Mucosa of rectum (tissue), 2 donors: ENCODE measurements around the gene RTN4RL2.

ENCODE experiments used
- H3K27ac ChIP-seq, 2 donors: one replicate each; pipeline ENCODE4 v1.7.0; 2013; ENCODE audit warnings: inconsistent platforms in 2 of 2, low read depth in 2 of 2, low read length in 2 of 2
- H3K27me3 ChIP-seq, 2 donors: one replicate each; pipeline ENCODE4 v1.7.0; 2013; ENCODE audit warnings: low read length in 2 of 2; ENCODE audit not compliant: control insufficient read depth in 2 of 2, insufficient read depth in 2 of 2
- H3K36me3 ChIP-seq, 2 donors: one replicate each; pipeline ENCODE4 v1.7.0; 2013; ENCODE audit warnings: low read length in 2 of 2; ENCODE audit not compliant: control insufficient read depth in 2 of 2, insufficient read depth in 2 of 2
- H3K4me1 ChIP-seq, 2 donors: one replicate each; pipeline ENCODE4 v1.7.0; 2013; ENCODE audit warnings: low read length in 2 of 2, mild to moderate bottlenecking in 1 of 2; ENCODE audit not compliant: control insufficient read depth in 2 of 2, insufficient read depth in 2 of 2
- H3K4me3 ChIP-seq, 2 donors: one replicate each; pipeline ENCODE4 v1.7.0; 2013; ENCODE audit warnings: low read length in 2 of 2
- H3K9ac ChIP-seq, 2 donors: one replicate each; pipeline ENCODE4 v1.7.0; 2013; ENCODE audit warnings: low read length in 2 of 2, low read depth in 1 of 2, mild to moderate bottlenecking in 1 of 2
- H3K9me3 ChIP-seq, 2 donors: one replicate each; pipeline ENCODE4 v1.7.0; 2013; ENCODE audit warnings: low read length in 2 of 2; ENCODE audit not compliant: control insufficient read depth in 2 of 2
- donor health status: healthy.
- donor health status: Normal muscosa, but diverticular disease.

RTN4RL2 gene

DNA sequence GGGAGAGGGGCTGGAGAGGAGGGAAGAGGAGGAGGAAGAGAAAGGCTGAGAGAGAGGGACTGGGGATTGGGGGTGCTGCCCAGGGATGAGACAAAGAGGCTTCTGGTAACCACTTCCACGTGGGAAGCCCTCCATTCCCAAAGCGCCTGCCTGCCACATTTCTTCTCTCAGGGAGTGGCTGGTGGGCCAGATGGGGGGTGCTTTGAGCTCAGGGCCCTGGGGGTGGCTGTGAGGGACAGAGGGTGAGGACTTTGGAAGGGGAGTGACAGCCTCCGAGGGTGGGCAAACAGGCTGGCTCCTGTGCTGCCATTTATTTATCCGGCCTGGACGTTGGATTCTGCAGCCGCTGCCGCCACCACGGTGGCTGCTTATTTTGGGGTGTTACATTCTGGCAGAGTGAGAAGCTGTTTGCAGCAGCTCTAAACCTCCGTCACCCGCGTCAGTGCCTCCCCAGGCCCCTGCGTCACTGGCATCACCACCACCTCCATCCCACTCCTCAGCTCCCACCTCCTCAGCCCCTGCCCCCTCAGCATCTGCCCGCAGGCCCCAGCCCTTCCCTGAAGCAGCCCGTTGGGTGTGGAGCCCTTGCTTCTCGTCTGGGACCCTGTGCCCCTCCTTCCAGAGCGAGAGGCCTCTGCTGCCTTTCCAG is 1.6 kb downstream of the RTN4RL2 start:
- H3K9me3 ChIP-seq, result no peaks in the 10 kb centered on the region
- no peak overlapping the region for H3K9ac ChIP-seq
- no peak overlapping the region for H3K4me3 ChIP-seq
- no peaks in the 10 kb centered on the region for H3K36me3 ChIP-seq
- H3K4me1 ChIP-seq, result peaks cover 20 to 22% of the 10 kb centered on the region in 2 donors
- no peak overlapping the region for H3K27ac ChIP-seq
- H3K27me3 ChIP-seq, result peaks cover 22 to 26% of the 10 kb centered on the region in 2 donors

- Histone ChIP-seq H3K27ac (no peak overlapping the region), H3K36me3 (no peaks in the 10 kb centered on the region), H3K9me3 (no peaks in the 10 kb centered on the region), H3K4me3 (no peak overlapping the region), H3K27me3 (peaks cover 22 to 24% of the 10 kb centered on the region in 2 donors), H3K4me1 (peaks cover 17% of the 10 kb centered on the region in 2 donors), H3K9ac (no peak overlapping the region)
Measured at GRCh38 chr11:57462597-57462996, 2.3 kb downstream of the RTN4RL2 start.

DNA sequence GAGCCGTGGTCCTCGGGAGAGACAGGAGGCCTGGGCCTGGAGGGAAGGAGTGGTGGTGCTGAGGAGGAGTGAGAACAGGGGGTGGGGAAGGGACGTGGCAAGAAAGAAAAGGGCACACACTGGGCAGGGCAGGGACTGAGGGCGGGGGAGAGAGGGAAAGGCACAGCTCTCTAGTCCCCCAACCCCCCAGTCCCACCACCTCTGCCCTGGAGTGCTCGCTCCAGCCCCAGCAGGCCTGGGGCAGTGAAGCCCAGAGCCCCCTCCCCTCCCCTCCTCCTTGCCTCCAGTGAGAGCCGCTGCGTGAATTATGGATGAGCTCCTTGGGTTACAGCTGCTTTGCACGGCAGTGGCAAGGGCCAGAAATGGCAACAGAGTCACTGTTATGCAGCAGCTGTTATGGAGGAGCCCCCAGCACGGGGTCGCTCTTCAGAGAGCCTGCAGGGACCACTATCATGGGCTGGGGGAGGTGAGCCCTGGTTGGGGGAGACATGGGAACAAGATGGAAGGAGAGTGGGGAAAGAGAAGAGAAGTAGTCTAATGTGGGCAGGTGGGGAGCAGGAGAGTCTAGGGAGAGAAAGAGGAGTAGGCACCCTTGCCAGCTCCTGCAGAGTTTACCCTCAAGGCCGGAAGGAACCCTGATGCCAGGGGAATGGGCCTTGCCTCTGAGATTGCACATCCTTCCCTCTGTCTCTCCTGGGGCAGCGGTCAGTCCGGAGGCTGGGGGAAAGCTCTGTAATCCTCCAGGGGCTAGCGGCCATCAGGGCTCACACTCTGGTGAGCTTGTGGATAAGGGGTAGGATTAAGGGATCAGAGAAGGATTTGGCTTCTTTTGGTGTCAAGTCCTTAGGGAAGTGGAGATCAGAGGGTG is 3.6 kb downstream of the RTN4RL2 start:
- Histone ChIP-seq H3K9ac (no peak overlapping the region), H3K36me3 (no peaks in the 10 kb centered on the region), H3K4me1 (peaks cover 11% of the 10 kb centered on the region in 2 donors), H3K27ac (no peak overlapping the region), H3K4me3 (no peak overlapping the region), H3K9me3 (no peaks in the 10 kb centered on the region), H3K27me3 (peaks cover 15 to 23% of the 10 kb centered on the region in 2 donors)

DNA sequence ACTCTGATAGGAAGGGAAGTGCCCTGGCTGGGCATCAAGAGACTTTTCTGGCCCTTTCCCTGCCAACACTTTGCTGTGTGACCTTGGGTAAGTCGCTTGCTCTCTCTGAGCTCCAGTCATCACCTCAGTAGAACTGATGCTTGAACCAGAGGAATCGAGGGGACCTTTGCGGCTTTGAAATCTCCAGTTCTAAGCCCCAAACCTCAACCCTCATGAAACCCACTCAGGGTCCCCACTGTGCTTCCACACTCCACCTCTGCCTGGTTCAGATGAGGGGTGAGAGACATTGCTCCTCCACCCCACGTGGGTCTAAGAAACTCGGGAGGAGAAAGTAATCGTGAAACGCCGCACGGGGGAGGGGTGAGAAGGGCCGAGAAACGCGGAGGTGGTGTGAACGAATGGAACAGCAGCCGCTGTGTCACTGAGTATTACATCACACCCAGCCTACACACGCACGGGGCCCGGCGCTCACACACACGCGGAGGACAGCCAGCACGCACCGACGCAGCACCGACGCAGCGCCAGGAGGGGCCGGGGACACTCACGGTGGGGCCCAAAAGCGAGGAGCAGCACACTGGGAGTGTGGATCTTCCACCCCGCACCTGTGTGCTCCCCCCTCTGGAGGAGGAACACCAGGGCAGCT is 4.3 kb downstream of the RTN4RL2 start:
- Histone ChIP-seq H3K9ac (no peak overlapping the region), H3K27me3 (peaks cover 7 to 15% of the 10 kb centered on the region in 2 donors), H3K4me3 (no peak overlapping the region), H3K9me3 (no peaks in the 10 kb centered on the region), H3K27ac (no peak overlapping the region), H3K36me3 (no peaks in the 10 kb centered on the region), H3K4me1 (peaks cover 3 to 4% of the 10 kb centered on the region in 2 donors)

DNA sequence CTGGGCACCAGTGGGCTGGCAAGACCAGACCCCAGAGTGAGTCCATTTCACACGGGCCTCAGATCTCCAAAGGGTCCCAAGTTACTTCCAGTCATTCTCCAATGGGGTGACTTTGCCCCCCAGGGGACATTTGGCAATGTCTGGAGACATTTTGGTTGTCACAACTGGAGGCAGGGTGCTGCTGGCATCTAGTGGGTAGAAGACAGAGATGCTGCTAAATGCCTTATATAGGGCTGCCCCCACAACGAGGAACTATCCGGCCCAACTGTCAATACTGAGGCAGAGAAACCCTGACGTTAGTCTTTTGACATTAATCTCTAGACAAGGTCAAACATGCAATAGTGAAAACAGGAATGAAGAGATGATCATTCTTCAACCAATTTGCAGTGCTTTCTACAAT is 6.4 kb downstream of the RTN4RL2 start:
- H3K9ac ChIP-seq, result no peak overlapping the region
- no peaks in the 10 kb centered on the region for H3K4me1 ChIP-seq
- no peaks in the 10 kb centered on the region for H3K36me3 ChIP-seq
- H3K27ac ChIP-seq, result no peak overlapping the region
- H3K4me3 ChIP-seq, result no peak overlapping the region
- no peaks in the 10 kb centered on the region for H3K9me3 ChIP-seq
- H3K27me3 ChIP-seq, result peaks cover 0 to 4% of the 10 kb centered on the region in 2 donors

DNA sequence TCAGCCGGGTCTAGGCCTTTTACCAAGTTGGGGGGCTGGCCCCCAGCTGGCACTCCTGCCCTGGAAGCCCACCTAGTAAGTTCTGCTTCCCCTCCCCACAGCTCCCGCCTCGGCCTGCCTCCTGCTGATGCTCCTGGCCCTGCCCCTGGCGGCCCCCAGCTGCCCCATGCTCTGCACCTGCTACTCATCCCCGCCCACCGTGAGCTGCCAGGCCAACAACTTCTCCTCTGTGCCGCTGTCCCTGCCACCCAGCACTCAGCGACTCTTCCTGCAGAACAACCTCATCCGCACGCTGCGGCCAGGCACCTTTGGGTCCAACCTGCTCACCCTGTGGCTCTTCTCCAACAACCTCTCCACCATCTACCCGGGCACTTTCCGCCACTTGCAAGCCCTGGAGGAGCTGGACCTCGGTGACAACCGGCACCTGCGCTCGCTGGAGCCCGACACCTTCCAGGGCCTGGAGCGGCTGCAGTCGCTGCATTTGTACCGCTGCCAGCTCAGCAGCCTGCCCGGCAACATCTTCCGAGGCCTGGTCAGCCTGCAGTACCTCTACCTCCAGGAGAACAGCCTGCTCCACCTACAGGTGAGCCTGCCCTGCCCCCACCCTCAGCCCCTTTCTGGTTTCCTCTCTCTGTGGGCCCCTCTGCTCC is 7.3 kb downstream of the RTN4RL2 start:
- no peaks in the 10 kb centered on the region for H3K9me3 ChIP-seq
- H3K4me3 ChIP-seq, result no peak overlapping the region
- no peak overlapping the region for H3K9ac ChIP-seq
- no peak overlapping the region for H3K27ac ChIP-seq
- H3K4me1 ChIP-seq, result no peaks in the 10 kb centered on the region
- H3K27me3 ChIP-seq, result peaks cover 0 to 3% of the 10 kb centered on the region in 2 donors
- H3K36me3 ChIP-seq, result no peaks in the 10 kb centered on the region

DNA sequence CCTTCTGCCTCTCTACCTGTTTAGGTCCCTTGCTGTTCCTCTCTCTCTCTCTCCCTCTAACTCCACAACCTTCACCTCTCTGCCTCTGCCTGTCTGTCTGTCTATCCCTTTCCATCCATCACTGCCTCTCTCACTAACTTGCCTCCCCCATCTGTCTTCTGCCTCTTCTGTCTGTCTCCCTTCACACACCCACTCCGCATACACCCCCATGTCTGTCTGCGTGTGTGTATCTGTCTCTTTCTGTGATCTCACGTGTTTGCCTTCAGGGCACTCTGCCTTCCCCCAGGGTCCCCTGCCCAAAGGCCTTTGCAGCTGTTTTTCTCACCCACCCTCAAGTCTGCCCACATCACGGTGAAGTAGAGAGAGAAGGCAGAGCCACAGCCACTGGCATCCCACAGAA is 7.9 kb downstream of the RTN4RL2 start:
- no peaks in the 10 kb centered on the region for H3K27me3 ChIP-seq
- no peaks in the 10 kb centered on the region for H3K9me3 ChIP-seq
- no peak overlapping the region for H3K27ac ChIP-seq
- H3K4me3 ChIP-seq, result no peak overlapping the region
- no peak overlapping the region for H3K9ac ChIP-seq
- no peaks in the 10 kb centered on the region for H3K4me1 ChIP-seq
- H3K36me3 ChIP-seq, result no peaks in the 10 kb centered on the region

GRCh38 chr11:57469268-57469667 is 8.9 kb downstream of the RTN4RL2 start:
- Histone ChIP-seq H3K4me3 (no peak overlapping the region), H3K36me3 (no peaks in the 10 kb centered on the region), H3K4me1 (no peaks in the 10 kb centered on the region), H3K27me3 (peaks cover 0 to 3% of the 10 kb centered on the region in 2 donors), H3K27ac (no peak overlapping the region), H3K9me3 (no peaks in the 10 kb centered on the region), H3K9ac (no peak overlapping the region)

GRCh38 chr11:57471496-57471895 is 11.2 kb downstream of the RTN4RL2 start:
- no peak overlapping the region for H3K4me3 ChIP-seq
- H3K36me3 ChIP-seq, result no peaks in the 10 kb centered on the region
- H3K9ac ChIP-seq, result no peak overlapping the region
- peaks cover 8% of the 10 kb centered on the region in 2 donors for H3K4me1 ChIP-seq
- no peak overlapping the region for H3K27ac ChIP-seq
- no peaks in the 10 kb centered on the region for H3K9me3 ChIP-seq
- peaks cover 0 to 6% of the 10 kb centered on the region in 2 donors for H3K27me3 ChIP-seq
